DOHH2 (cell line): ENCODE data around the gene ARMC10.
"Not testable (repeated sequence)": the region's sequence is repeated elsewhere in the genome, so short reads cannot be mapped to it uniquely, and the experiment has no call there.

Experiments
- H3F3A ChIP-seq: fragments of 200-600 bp; sonication (generic), shearing (Covaris generic); 2 replicates; pipeline ENCODE4 v1.6.0; 2016; ENCODE audit warnings: antibody characterized with exemption, mild to moderate bottlenecking; ENCODE audit not compliant: control insufficient read depth, insufficient read depth
- H3K27ac ChIP-seq: fragments of 200-600 bp; sonication (generic); 2 replicates; pipeline ENCODE4 v1.5.1; 2014; ENCODE audit warnings: low read depth, mild to moderate bottlenecking, low read length, moderate library complexity
- H3K27me3 ChIP-seq: fragments of 200-600 bp; sonication (generic); 2 replicates; pipeline ENCODE4 v1.6.1; 2014; ENCODE audit warnings: mild to moderate bottlenecking, low read length, mixed read lengths; ENCODE audit not compliant: control insufficient read depth
- H3K36me3 ChIP-seq: fragments of 200-600 bp; sonication (generic); 2 replicates; pipeline ENCODE4 v1.6.1; 2014; ENCODE audit warnings: mild to moderate bottlenecking, low read length, moderate library complexity, mixed read lengths; ENCODE audit not compliant: control insufficient read depth
- H3K4me1 ChIP-seq: fragments of 200-600 bp; sonication (generic); 2 replicates; pipeline ENCODE4 v1.6.1; 2014; ENCODE audit warnings: mild to moderate bottlenecking, low read length, mixed read lengths; ENCODE audit not compliant: control insufficient read depth
- H3K4me2 ChIP-seq: fragments of 200-600 bp; sonication (generic); 2 replicates; pipeline ENCODE4 v1.6.0; 2014; ENCODE audit warnings: mild to moderate bottlenecking, low read length, moderate library complexity
- H3K4me3 ChIP-seq: fragments of 200-600 bp; sonication (generic); 2 replicates; pipeline ENCODE4 v1.5.1; 2014; ENCODE audit warnings: mild to moderate bottlenecking, low read length, mixed read lengths
- H3K79me2 ChIP-seq: fragments of 200-600 bp; sonication (generic); 2 replicates; pipeline ENCODE4 v1.6.1; 2014; ENCODE audit warnings: mild to moderate bottlenecking, low read length, mixed read lengths; ENCODE audit not compliant: control insufficient read depth
- H3K9me2 ChIP-seq: fragments of 200-600 bp; sonication (generic); replicated peaks from 2 replicates; pipeline ENCODE4 v1.6.1; 2014; ENCODE audit warnings: mild to moderate bottlenecking, low read length, mixed read lengths; ENCODE audit not compliant: control insufficient read depth
- H3K9me3 ChIP-seq: fragments of 200-600 bp; sonication (generic); 2 replicates; pipeline ENCODE4 v1.6.1; 2014; ENCODE audit warnings: antibody characterized with exemption, low read length, mixed read lengths; ENCODE audit not compliant: control insufficient read depth, insufficient read depth
- H4K20me1 ChIP-seq: fragments of 200-600 bp; sonication (generic); 2 replicates; pipeline ENCODE4 v1.6.0; 2014; ENCODE audit warnings: low read depth, mild to moderate bottlenecking, antibody characterized with exemption, low read length, moderate library complexity; ENCODE audit not compliant: control insufficient read depth, insufficient read depth
- CTCF ChIP-seq: fragments of 200-600 bp; sonication (generic); IDR thresholded peaks from one replicate; pipeline ENCODE4 v1.5.1; 2014; ENCODE audit warnings: antibody characterized with exemption, mild to moderate bottlenecking, low read depth, low read length; ENCODE audit not compliant: poor library complexity, severe bottlenecking
- EZH2phosphoT487 ChIP-seq: fragments of 200-600 bp; sonication (generic); IDR thresholded peaks from 2 replicates; pipeline ENCODE4 v1.6.1; 2017; ENCODE audit warnings: borderline replicate concordance, mild to moderate bottlenecking, antibody characterized with exemption, low read length, moderate library complexity, mixed read lengths

The ARMC10 gene

GRCh38 chr7:103048833-103049232 is 26.1 kb upstream of the ARMC10 start:
- H3F3A ChIP-seq, result 0 out of 2 replicates have a peak, but pooled peaks cover 3% of the 10 kb centered on the region
- no peak overlapping the region for H3K4me3 ChIP-seq
- H3K79me2 ChIP-seq, result no peaks in the 10 kb centered on the region
- no peaks in the 10 kb centered on the region for H3K27me3 ChIP-seq
- peaks cover 5% of the 10 kb centered on the region; the same call in 1 of the 2 replicates for H3K36me3 ChIP-seq
- TF ChIP-seq EZH2phosphoT487, result no peak
- TF ChIP-seq CTCF, result no peak
- H3K9me2 ChIP-seq, result no peaks in the 10 kb centered on the region
- H3K9me3 ChIP-seq, result peaks cover 27% of the 10 kb centered on the region; the same call in 1 of the 2 replicates
- H3K4me1 ChIP-seq, result no peaks in the 10 kb centered on the region
- no peaks in the 10 kb centered on the region for H4K20me1 ChIP-seq
- no peak overlapping the region for H3K4me2 ChIP-seq
- H3K27ac ChIP-seq, result no peak overlapping the region

- Histone ChIP-seq H3K79me2 (no peaks in the 10 kb centered on the region), H4K20me1 (no peaks in the 10 kb centered on the region), H3K4me1 (no peaks in the 10 kb centered on the region), H3F3A (no peaks in the 10 kb centered on the region), H3K9me2 (no peaks in the 10 kb centered on the region), H3K4me3 (no peak overlapping the region), H3K27me3 (no peaks in the 10 kb centered on the region), H3K4me2 (no peak overlapping the region), H3K27ac (no peak overlapping the region), H3K9me3 (peaks cover 25% of the 10 kb centered on the region; the same call in 1 of the 2 replicates), H3K36me3 (peaks cover 5% of the 10 kb centered on the region; the same call in 1 of the 2 replicates)
- no peak for TF ChIP-seq CTCF
Observed at GRCh38 chr7:103051519-103051918, 23.4 kb upstream of the ARMC10 start.

GRCh38 chr7:103056006-103056405 is 18.9 kb upstream of the ARMC10 start:
- not testable (repeated sequence) for H3K4me2 ChIP-seq, H3K36me3 ChIP-seq, H3K27ac ChIP-seq, H3K27me3 ChIP-seq, H3F3A ChIP-seq, H3K9me3 ChIP-seq, H3K4me3 ChIP-seq, H3K9me2 ChIP-seq, H4K20me1 ChIP-seq, H3K79me2 ChIP-seq
- peaks cover 34% of the 10 kb centered on the region for H3K4me1 ChIP-seq

- Histone ChIP-seq H4K20me1 (no peaks in the 10 kb centered on the region), H3K27ac (no peak overlapping the region), H3K4me3 (no peak overlapping the region; the same call in 1 of the 2 replicates), H3F3A (peaks cover 4% of the 10 kb centered on the region; the same call in 1 of the 2 replicates), H3K27me3 (no peaks in the 10 kb centered on the region), H3K4me1 (peaks cover 48% of the 10 kb centered on the region), H3K4me2 (peak overlapping the region; percentile 23), H3K36me3 (no peaks in the 10 kb centered on the region), H3K9me3 (no peaks in the 10 kb centered on the region), H3K79me2 (no peaks in the 10 kb centered on the region), H3K9me2 (no peaks in the 10 kb centered on the region)
- TF ChIP-seq CTCF (no peak), EZH2phosphoT487 (no peak)
Observed at GRCh38 chr7:103058122-103058521, 16.8 kb upstream of the ARMC10 start.
